K562 (cell line): ENCODE data around the gene DCLK1. TPM values are rescaled to one million over a fixed set of nuclear protein-coding genes. Genes with fewer than 3 reads are reported as not detected.

ENCODE experiments used
- ATAC-seq: fragments of 200-7000 bp; cut with Tn5 transposase; 3 replicates; pipeline ENCODE4 v1.9.1; 2020; ENCODE audit warnings: moderate library complexity
- BruUV-seq: library from RNA; stranded (reverse); fragments of 400-500 nt; replicated peaks from 2 replicates; lab custom pipeline; 2021; lab: Mats Ljungman, UMichigan
- CTCF ChIA-PET: fragments of 300-600 bp; formaldehyde crosslinking; extraction: SDS; loops from one replicate; lab custom pipeline; 2021; ENCODE audit warnings: low intra/inter-chr PET ratio; lab: Yijun Ruan, JAX
- POLR2A ChIA-PET: fragments of 300-600, 350-650 bp; sonication (Branson Sonifier 250); formaldehyde crosslinking; extraction: SDS; loops from one replicate; lab custom pipeline; 2021; ENCODE audit warnings: antibody characterized with exemption, inconsistent platforms; lab: Yijun Ruan, JAX
- DNase-seq, 4 experiments: peaks; one replicate each; pipeline versions ENCODE4 v3.0.0 to v3.0.0-alpha.2; 2011 to 2018; ENCODE audit warnings: low spot score in 3 of 4, mixed read lengths in 3 of 4; ENCODE audit errors: extremely low read depth in 1 of 4
- FAIRE-seq: peaks from 2 replicates; lab custom pipeline; 2011; peaks lifted over from hg19 to GRCh38; lab: Jason Lieb, UNC
- H2AFZ ChIP-seq: 2 replicates; pipeline ENCODE4 v1.6.0; 2011; ENCODE audit warnings: low read depth, low read length, control low read depth, inconsistent platforms
- H3K27ac ChIP-seq: fragments of 200-600 bp; 3 replicates; pipeline ENCODE4 v1.8.0; 2011; ENCODE audit warnings: low read depth, mild to moderate bottlenecking, control low read depth, inconsistent platforms, low read length, moderate library complexity, mixed read lengths; ENCODE audit errors: extremely low read depth
- H3K27me3 ChIP-seq, 2 experiments: fragments of 300-600 bp in 1 of 2; 2 replicates in 1 of 2; 3 replicates in 1 of 2; pipeline versions ENCODE4 v1.6.0 to v1.8.0; 2011; ENCODE audit warnings: inconsistent platforms in 2 of 2, low read length in 2 of 2, mild to moderate bottlenecking in 1 of 2, mixed read lengths in 1 of 2, moderate library complexity in 1 of 2; ENCODE audit not compliant: control insufficient read depth in 2 of 2, insufficient read depth in 2 of 2
- H3K36me3 ChIP-seq: fragments of 300-600 bp; 3 replicates; pipeline ENCODE4 v1.8.0; 2011; ENCODE audit warnings: mild to moderate bottlenecking, low read length, inconsistent platforms; ENCODE audit not compliant: control insufficient read depth, insufficient read depth
- H3K4me1 ChIP-seq, 2 experiments: fragments of 200-600 bp in 1 of 2; replicated peaks in 1 of 2; 2 replicates in 1 of 2; 3 replicates in 1 of 2; pipeline versions ENCODE4 v1.5.1 to v1.8.0; 2011; ENCODE audit warnings: inconsistent platforms in 2 of 2, low read length in 2 of 2, mild to moderate bottlenecking in 1 of 2, mixed read lengths in 1 of 2, moderate library complexity in 1 of 2; ENCODE audit not compliant: control insufficient read depth in 2 of 2, insufficient read depth in 2 of 2
- H3K4me2 ChIP-seq: 2 replicates; pipeline ENCODE4 v1.6.1; 2011; ENCODE audit warnings: low read length, control low read depth, inconsistent platforms, mixed read lengths; ENCODE audit not compliant: insufficient read depth
- H3K4me3 ChIP-seq: fragments of 200-600 bp; sonication (generic), shearing (Covaris generic); 2 replicates; pipeline ENCODE4 v1.5.1; 2016; ENCODE audit warnings: control low read depth, inconsistent platforms
- H3K79me2 ChIP-seq: fragments of 200-600 bp; 3 replicates; pipeline ENCODE4 v1.8.0; 2011; ENCODE audit warnings: low read length, inconsistent platforms; ENCODE audit not compliant: control insufficient read depth, insufficient read depth
- H3K9ac ChIP-seq, 2 experiments: 2 replicates each; pipeline versions ENCODE4 v1.6.0 to v1.6.1; 2011; ENCODE audit warnings: low read depth in 2 of 2, low read length in 2 of 2, control low read depth in 1 of 2, inconsistent platforms in 1 of 2, mild to moderate bottlenecking in 1 of 2, mixed read lengths in 1 of 2; ENCODE audit not compliant: insufficient read depth in 1 of 2
- H3K9me1 ChIP-seq: one replicate; pipeline ENCODE4 v1.6.0; 2011; ENCODE audit warnings: inconsistent platforms, mild to moderate bottlenecking, low read length, moderate library complexity; ENCODE audit not compliant: control insufficient read depth, insufficient read depth
- H3K9me3 ChIP-seq: replicated peaks from 2 replicates; pipeline ENCODE4 v1.5.1; 2011; ENCODE audit warnings: low read depth, low read length, inconsistent platforms; ENCODE audit not compliant: control insufficient read depth, insufficient read depth
- H4K20me1 ChIP-seq: replicated peaks from 2 replicates; pipeline ENCODE4 v1.6.1; 2011; ENCODE audit warnings: low read length, inconsistent platforms, mixed read lengths; ENCODE audit not compliant: control insufficient read depth, insufficient read depth
- FOXK1 ChIP-seq: sonication (generic); formaldehyde crosslinking; IDR thresholded peaks from 2 replicates; pipeline ENCODE4 v1.8.0; 2022; ENCODE audit warnings: missing genetic modification reagents, mild to moderate bottlenecking, borderline replicate concordance
- HOMEZ ChIP-seq: fragments of 250-450 bp; sonication (Bioruptor Pico); IDR thresholded peaks from 2 replicates; pipeline ENCODE4 v1.4.0; 2020; ENCODE audit warnings: mild to moderate bottlenecking, moderate library complexity
- NR1H2 ChIP-seq: sonication (generic); formaldehyde crosslinking; IDR thresholded peaks from 2 replicates; pipeline ENCODE4 v1.4.0; 2020; ENCODE audit warnings: mild to moderate bottlenecking, missing genetic modification reagents
- TCF15 ChIP-seq: fragments of 250-450 bp; sonication (Bioruptor Pico); IDR thresholded peaks from 2 replicates; pipeline ENCODE4 v1.8.0; 2022; ENCODE audit warnings: moderate library complexity, mild to moderate bottlenecking, inconsistent platforms
- ZNF589 ChIP-seq: fragments of 200-800 bp; sonication (Bioruptor generic); IDR thresholded peaks from 2 replicates; pipeline ENCODE4 v1.6.1; 2016; ENCODE audit warnings: low read depth, missing genetic modification characterization, missing compliant biosample characterization
- WGBS: fragments of 100-300 bp; shearing (Covaris generic); methylation state at CpG from one replicate; pipeline ENCODE4 v1.1.6; 2016; ENCODE audit warnings: low coverage, mixed read lengths; ENCODE audit not compliant: insufficient coverage; ENCODE audit errors: missing lambda C conversion rate; 5-methylcytosine and 5-hydroxymethylcytosine counted together
- in situ Hi-C: fragments of 300-500 bp; cut with MboI; formaldehyde crosslinking; loops from 4 replicates; pipeline ENCODE4 v1.15.0; 2018; ENCODE audit warnings: inconsistent platforms, mixed read lengths
- intact Hi-C: fragments of 100-400 bp; cut with micrococcal nuclease; formaldehyde crosslinking; loops from 2 replicates; pipeline ENCODE4 v1.14.2; 2022
- polyA plus RNA-seq, 8 experiments: library from polyadenylated mRNA; depleted of rRNA in 4 of 8; stranded (reverse) in 5 of 8; unstranded in 3 of 8; fragments of >200 nt; fragmentation: Nextera tagmentation in 2 of 8; fragmentation: Illumina TruSeq in 1 of 8; extraction: Ambion mirVana in 2 of 8; extraction: Trizol in 1 of 8; gene quantifications; 2 replicates each; pipeline versions ENCODE4 v1.2.1 to v1.2.3, GENCODE V29; 2011 to 2014; ENCODE audit warnings: inconsistent platforms in 1 of 8, missing spikeins in 1 of 8
- total RNA-seq, 7 experiments: library from RNA; depleted of rRNA in 6 of 7; stranded (reverse); fragments of >200 nt in 6 of 7; fragmentation: Illumina TruSeq in 2 of 7; extraction: Trizol in 2 of 7; gene quantifications; 2 replicates each; pipeline versions ENCODE4 v1.2.1 to v1.2.3, GENCODE V29; 2011 to 2021; ENCODE audit warnings: low replicate concordance in 1 of 7
- TF ChIP-seq, protein P1 (sequence below): fragments of 450-650 bp; formaldehyde crosslinking; IDR thresholded peaks from 2 replicates; pipeline ENCODE4 v1.4.0; 2022; ENCODE audit warnings: missing genetic modification characterization
- TF ChIP-seq, protein P2 (sequence below), 3 experiments: fragments of 200-800 bp in 1 of 3; sonication (Bioruptor generic) in 1 of 3; sonication (generic) in 1 of 3; formaldehyde crosslinking in 1 of 3; IDR thresholded peaks; 2 replicates each; pipeline versions ENCODE4 v1.6.1 to v1.8.0; 2016 to 2022; ENCODE audit warnings: mild to moderate bottlenecking in 2 of 3, missing compliant biosample characterization in 2 of 3, missing genetic modification characterization in 2 of 3, missing genetic modification reagents in 1 of 3

The DCLK1 gene
- total and polyA plus RNA-seq, 9 of the 15 experiments (the other 6 are each of a cell fraction or from before 2014, with no cell fraction given): 0.07 TPM; not detected in 8

DNA sequence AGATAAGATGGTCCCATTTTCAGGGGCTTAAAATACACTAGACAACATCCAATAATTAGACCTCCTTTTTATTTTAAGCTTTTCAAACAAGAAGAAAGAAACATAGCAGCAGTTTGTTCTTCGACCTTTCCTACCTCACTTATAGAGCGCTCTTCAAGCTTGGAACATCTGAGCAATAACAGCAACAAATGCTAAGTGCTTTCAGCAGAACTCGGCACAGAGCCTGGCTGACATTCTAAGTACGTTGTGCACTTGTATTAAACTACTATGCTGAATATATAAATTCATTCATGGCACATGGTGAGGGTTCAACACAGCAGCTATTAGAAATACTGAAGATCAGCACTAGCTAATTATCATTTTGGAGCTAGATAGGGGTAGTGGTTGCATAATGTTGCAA lies 398.6 kb downstream of the DCLK1 start:
- ChIA-PET CTCF (no interaction called here), POLR2A (no interaction called here)
- in situ Hi-C loops: no loop called here
- no TSS peak for BruUV-seq
- Histone ChIP-seq H3K9me3 (no peaks in the 10 kb centered on the region), H3K27me3 (no peaks in the 10 kb centered on the region), H3K4me3 (no peak overlapping the region), H4K20me1 (no peaks in the 10 kb centered on the region), H2AFZ (no peak overlapping the region), H3K4me1 (no peaks in the 10 kb centered on the region), H3K4me2 (no peak overlapping the region), H3K9ac (no peak overlapping the region), H3K27ac (no peak overlapping the region), H3K36me3 (no peaks in the 10 kb centered on the region), H3K9me1 (no peaks in the 10 kb centered on the region), H3K79me2 (no peaks in the 10 kb centered on the region)
- WGBS: 0% methylated on average over 4 of the region's 4 CpGs
- FAIRE-seq (no peak), DNase-seq (no peak), ATAC-seq (no peak)
- intact Hi-C loops: no loop called here
- TF ChIP-seq NR1H2 (CRISPR knock-in tag) (no peak), FOXK1 (CRISPR knock-in tag) (no peak), TCF15 (CRISPR knock-in tag) (no peak), ZNF589 (no peak), HOMEZ (CRISPR knock-in tag) (no peak)
- TF ChIP-seq, protein P1, sequence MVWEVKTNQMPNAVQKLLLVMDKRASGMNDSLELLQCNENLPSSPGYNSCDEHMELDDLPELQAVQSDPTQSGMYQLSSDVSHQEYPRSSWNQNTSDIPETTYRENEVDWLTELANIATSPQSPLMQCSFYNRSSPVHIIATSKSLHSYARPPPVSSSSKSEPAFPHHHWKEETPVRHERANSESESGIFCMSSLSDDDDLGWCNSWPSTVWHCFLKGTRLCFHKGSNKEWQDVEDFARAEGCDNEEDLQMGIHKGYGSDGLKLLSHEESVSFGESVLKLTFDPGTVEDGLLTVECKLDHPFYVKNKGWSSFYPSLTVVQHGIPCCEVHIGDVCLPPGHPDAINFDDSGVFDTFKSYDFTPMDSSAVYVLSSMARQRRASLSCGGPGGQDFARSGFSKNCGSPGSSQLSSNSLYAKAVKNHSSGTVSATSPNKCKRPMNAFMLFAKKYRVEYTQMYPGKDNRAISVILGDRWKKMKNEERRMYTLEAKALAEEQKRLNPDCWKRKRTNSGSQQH: no peak
- TF ChIP-seq, protein P2, sequence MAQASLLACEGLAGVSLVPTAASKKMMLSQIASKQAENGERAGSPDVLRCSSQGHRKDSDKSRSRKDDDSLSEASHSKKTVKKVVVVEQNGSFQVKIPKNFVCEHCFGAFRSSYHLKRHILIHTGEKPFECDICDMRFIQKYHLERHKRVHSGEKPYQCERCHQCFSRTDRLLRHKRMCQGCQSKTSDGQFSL (CRISPR knock-in tag; IDR thresholded peaks at IDR 0.05): no peak
- TF ChIP-seq, protein P2 (tag; IDR thresholded peaks at IDR 0.05): no peak
